Breast epithelium (tissue), 4 donors: ENCODE measurements around the gene MAPK8IP1. TPM values are rescaled to one million over a fixed set of nuclear protein-coding genes. Genes with fewer than 3 reads are reported as not detected.

ENCODE experiments used
- DNase-seq, 2 donors: peaks; one replicate each; pipeline ENCODE4 v3.0.0-alpha.2; 2019; ENCODE audit warnings: low spot score in 2 of 2
- H3K27ac ChIP-seq, 2 donors: fragments of 200-600 bp; sonication (generic) in 1 of 2; one replicate each; pipeline ENCODE4 v1.5.1; 2016 to 2019; ENCODE audit warnings: mild to moderate bottlenecking in 1 of 2
- H3K27me3 ChIP-seq, 2 donors: fragments of 200-600 bp; sonication (generic) in 1 of 2; one replicate each; pipeline versions ENCODE4 v1.5.1 to v1.6.0; 2017 to 2019; ENCODE audit warnings: control low read depth in 1 of 2, mild to moderate bottlenecking in 1 of 2
- H3K36me3 ChIP-seq: fragments of 200-600 bp; one replicate; pipeline ENCODE4 v1.5.1; 2019
- H3K4me1 ChIP-seq, 2 donors: fragments of 200-600 bp; sonication (generic); one replicate each; pipeline ENCODE4 v1.5.1; 2016 to 2019; ENCODE audit warnings: control low read depth in 1 of 2
- H3K4me3 ChIP-seq, 3 donors: fragments of 200-600 bp; sonication (generic); 1 replicate in 2 of 3; 2 replicates in 1 of 3; pipeline ENCODE4 v1.5.1; 2016 to 2019; ENCODE audit warnings: mild to moderate bottlenecking in 3 of 3, moderate library complexity in 2 of 3
- H3K9me3 ChIP-seq, 2 donors: fragments of 200-600 bp; sonication (generic) in 1 of 2; one replicate each; pipeline ENCODE4 v1.5.1; 2016 to 2019; ENCODE audit warnings: control low read depth in 1 of 2
- CTCF ChIP-seq, 3 donors: fragments of 450-650 bp; IDR thresholded peaks; one replicate each; pipeline ENCODE4 v1.5.1; 2016 to 2017; ENCODE audit warnings: antibody characterized with exemption in 3 of 3, mild to moderate bottlenecking in 3 of 3, moderate library complexity in 3 of 3
- POLR2A ChIP-seq: fragments of 450-650 bp; IDR thresholded peaks from one replicate; pipeline ENCODE4 v1.6.1; 2016; ENCODE audit warnings: antibody characterized with exemption, mild to moderate bottlenecking, moderate library complexity
- POLR2AphosphoS5 ChIP-seq, 3 donors: sonication (generic); formaldehyde crosslinking; IDR thresholded peaks; one replicate each; pipeline ENCODE4 v1.6.1; 2017; ENCODE audit warnings: antibody characterized with exemption in 3 of 3
- intact Hi-C: fragments of 100-400 bp; cut with DNase I; formaldehyde crosslinking; loops from one replicate; pipeline ENCODE4 v1.15.1; 2023; ENCODE audit warnings: low total_unique reads
- total RNA-seq, 3 donors: library from RNA; depleted of rRNA; stranded (reverse); fragments of >200 nt; gene quantifications; one replicate each; pipeline ENCODE4 v1.1.0, GENCODE V29; 2016

MAPK8IP1 gene
- total RNA-seq, 3 donors from 2014 or later: 5.4 to 7.2 (median 5.9) TPM

- no peak for DNase-seq
- H3K9me3 ChIP-seq: no peaks in the 10 kb centered on the region
Measured at GRCh38 chr11:45936511-45937054, 51.1 kb downstream of the MAPK8IP1 start.

GRCh38 chr11:45937916-45938315, 52.5 kb downstream of the MAPK8IP1 start:
- Histone ChIP-seq H3K9me3 (no peaks in the 10 kb centered on the region), H3K36me3 (no peaks in the 10 kb centered on the region), H3K4me1 (peaks cover 0 to 8% of the 10 kb centered on the region in 2 donors), H3K27ac (no peak overlapping the region), H3K4me3 (no peak overlapping the region), H3K27me3 (no peaks in the 10 kb centered on the region)
- intact Hi-C loops: no loop called here
- no peak for DNase-seq
- TF ChIP-seq POLR2A (no peak), POLR2AphosphoS5 (IDR thresholded peaks at IDR 0.05) (no peak)

More at GRCh38 chr11:45936511-45937054, 51.1 kb downstream of the MAPK8IP1 start:
- TF ChIP-seq POLR2A (no peak), POLR2AphosphoS5 (IDR thresholded peaks at IDR 0.05) (no peak), CTCF (IDR thresholded peaks at IDR 0.05) (no peak)
- H3K27ac ChIP-seq: no peak overlapping the region
- intact Hi-C loops: no loop called here
- no peak overlapping the region for H3K4me3 ChIP-seq
- H3K4me1 ChIP-seq: peaks cover 0 to 8% of the 10 kb centered on the region in 2 donors
- no peaks in the 10 kb centered on the region for H3K27me3 ChIP-seq
- H3K36me3 ChIP-seq: no peaks in the 10 kb centered on the region

- no peak for DNase-seq
- intact Hi-C loops: no loop called here
- Histone ChIP-seq H3K36me3 (no peaks in the 10 kb centered on the region), H3K9me3 (no peaks in the 10 kb centered on the region), H3K4me1 (no peaks in the 10 kb centered on the region), H3K27me3 (no peaks in the 10 kb centered on the region), H3K27ac (peak overlapping the region in 1 of 2 donors; percentile 29), H3K4me3 (no peak overlapping the region)
- no peak for TF ChIP-seq CTCF (IDR thresholded peaks at IDR 0.05)
- no peak for TF ChIP-seq POLR2AphosphoS5 (IDR thresholded peaks at IDR 0.05)
- no peak for TF ChIP-seq POLR2A
Measured at GRCh38 chr11:45939836-45940235, 54.4 kb downstream of the MAPK8IP1 start.

- no peak overlapping the region for H3K27ac ChIP-seq
Measured at GRCh38 chr11:45941285-45941684, 55.8 kb downstream of the MAPK8IP1 start.

GRCh38 chr11:45942381-45942780, 56.9 kb downstream of the MAPK8IP1 start:
- no peaks in the 10 kb centered on the region for H3K36me3 ChIP-seq
- DNase-seq: no peak
- no peaks in the 10 kb centered on the region for H3K9me3 ChIP-seq
- H3K27me3 ChIP-seq: no peaks in the 10 kb centered on the region
- TF ChIP-seq CTCF (IDR thresholded peaks at IDR 0.05) (no peak), POLR2AphosphoS5 (IDR thresholded peaks at IDR 0.05) (no peak), POLR2A (no peak)
- no peak overlapping the region for H3K27ac ChIP-seq
- intact Hi-C loops: no loop called here
- H3K4me3 ChIP-seq: no peak overlapping the region
- no peaks in the 10 kb centered on the region for H3K4me1 ChIP-seq

More at GRCh38 chr11:45941285-45941684, 55.8 kb downstream of the MAPK8IP1 start:
- H3K36me3 ChIP-seq: no peaks in the 10 kb centered on the region
- TF ChIP-seq POLR2A (no peak), POLR2AphosphoS5 (IDR thresholded peaks at IDR 0.05) (no peak), CTCF (IDR thresholded peaks at IDR 0.05) (no peak)
- DNase-seq: no peak
- no peaks in the 10 kb centered on the region for H3K9me3 ChIP-seq
- intact Hi-C loops: no loop called here
- H3K4me3 ChIP-seq: no peak overlapping the region
- no peaks in the 10 kb centered on the region for H3K27me3 ChIP-seq
- no peaks in the 10 kb centered on the region for H3K4me1 ChIP-seq
